Fibroblast of villous mesenchyme (primary cell): ENCODE data around the gene DNAH6. TPM values are rescaled to one million over a fixed set of nuclear protein-coding genes. Genes with fewer than 3 reads are reported as not detected.

ENCODE experiments used
- DNase-seq: peaks from one replicate; pipeline ENCODE4 v3.0.0-alpha.2; 2010; ENCODE audit warnings: low read depth
- H3K4me3 ChIP-seq: 2 replicates; pipeline ENCODE4 v1.5.1; 2011; ENCODE audit warnings: low read depth, mild to moderate bottlenecking, low read length
- total RNA-seq: library from RNA; depleted of rRNA; stranded (reverse); fragments of >200 nt; gene quantifications from 2 replicates; pipeline ENCODE4 v1.2.3, GENCODE V29; 2012
- TF ChIP-seq, protein P1 (sequence below): IDR thresholded peaks from 2 replicates; pipeline ENCODE4 v1.5.1; 2012; ENCODE audit warnings: low read depth, mild to moderate bottlenecking, low read length; ENCODE audit not compliant: insufficient read depth

The DNAH6 gene
- total RNA-seq, 1 donor = under 0.01 TPM

DNA sequence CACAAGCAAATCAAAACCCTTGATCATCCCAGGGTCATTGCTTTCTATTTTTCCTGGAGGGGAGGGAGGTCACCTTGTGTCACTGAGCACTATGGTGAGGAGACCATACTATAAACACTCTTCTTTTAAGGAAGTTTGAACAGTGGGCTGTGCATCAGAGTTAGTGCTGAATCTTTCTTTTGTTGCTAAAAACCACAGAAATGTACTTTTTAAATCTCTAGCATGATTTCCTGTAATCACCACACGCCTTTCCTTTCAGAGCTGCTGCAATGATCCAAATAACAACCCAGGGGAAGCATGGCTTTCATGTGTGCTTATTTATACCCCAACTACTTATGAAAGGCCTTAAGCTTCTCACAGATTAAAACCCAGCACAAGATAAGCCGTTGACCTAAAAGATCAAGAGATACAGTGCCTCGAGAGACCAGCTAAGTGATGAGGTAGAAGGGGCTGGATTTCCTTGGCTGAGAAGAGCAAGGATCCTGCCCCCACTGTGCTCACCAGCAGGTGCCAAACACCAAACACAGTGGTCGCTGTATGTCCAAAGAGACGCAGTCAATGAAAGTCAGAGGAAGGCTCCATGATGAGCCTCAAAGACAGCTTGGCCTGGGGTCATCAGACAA is 329.9 kb downstream of the DNAH6 start:
- H3K4me3 ChIP-seq = no peak overlapping the region
- TF ChIP-seq, protein P1, sequence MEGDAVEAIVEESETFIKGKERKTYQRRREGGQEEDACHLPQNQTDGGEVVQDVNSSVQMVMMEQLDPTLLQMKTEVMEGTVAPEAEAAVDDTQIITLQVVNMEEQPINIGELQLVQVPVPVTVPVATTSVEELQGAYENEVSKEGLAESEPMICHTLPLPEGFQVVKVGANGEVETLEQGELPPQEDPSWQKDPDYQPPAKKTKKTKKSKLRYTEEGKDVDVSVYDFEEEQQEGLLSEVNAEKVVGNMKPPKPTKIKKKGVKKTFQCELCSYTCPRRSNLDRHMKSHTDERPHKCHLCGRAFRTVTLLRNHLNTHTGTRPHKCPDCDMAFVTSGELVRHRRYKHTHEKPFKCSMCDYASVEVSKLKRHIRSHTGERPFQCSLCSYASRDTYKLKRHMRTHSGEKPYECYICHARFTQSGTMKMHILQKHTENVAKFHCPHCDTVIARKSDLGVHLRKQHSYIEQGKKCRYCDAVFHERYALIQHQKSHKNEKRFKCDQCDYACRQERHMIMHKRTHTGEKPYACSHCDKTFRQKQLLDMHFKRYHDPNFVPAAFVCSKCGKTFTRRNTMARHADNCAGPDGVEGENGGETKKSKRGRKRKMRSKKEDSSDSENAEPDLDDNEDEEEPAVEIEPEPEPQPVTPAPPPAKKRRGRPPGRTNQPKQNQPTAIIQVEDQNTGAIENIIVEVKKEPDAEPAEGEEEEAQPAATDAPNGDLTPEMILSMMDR = no peak
- peak; percentile 22 for DNase-seq

DNA sequence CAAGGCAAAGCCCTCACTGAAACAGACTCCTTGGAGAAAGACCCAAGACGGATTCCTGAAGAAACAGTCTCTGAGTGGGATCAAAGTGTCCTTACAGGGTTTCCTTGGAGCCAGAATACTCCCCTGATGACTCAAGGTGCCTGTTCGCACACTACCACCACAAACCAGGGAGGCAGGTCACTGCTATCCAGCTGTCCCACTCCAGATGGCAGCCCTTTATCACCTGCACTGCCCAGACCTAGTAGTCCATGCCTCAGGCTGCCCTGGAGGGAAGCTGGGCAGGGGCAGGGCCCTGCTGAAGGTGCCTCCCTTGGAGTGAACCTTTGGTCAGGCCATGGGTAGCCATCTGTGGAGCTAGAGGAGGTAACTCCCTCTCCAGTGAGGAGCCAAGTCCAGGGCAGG is 330.4 kb downstream of the DNAH6 start:
- TF ChIP-seq, protein P1 = no peak
- DNase-seq = no peak
- no peak overlapping the region for H3K4me3 ChIP-seq

DNA sequence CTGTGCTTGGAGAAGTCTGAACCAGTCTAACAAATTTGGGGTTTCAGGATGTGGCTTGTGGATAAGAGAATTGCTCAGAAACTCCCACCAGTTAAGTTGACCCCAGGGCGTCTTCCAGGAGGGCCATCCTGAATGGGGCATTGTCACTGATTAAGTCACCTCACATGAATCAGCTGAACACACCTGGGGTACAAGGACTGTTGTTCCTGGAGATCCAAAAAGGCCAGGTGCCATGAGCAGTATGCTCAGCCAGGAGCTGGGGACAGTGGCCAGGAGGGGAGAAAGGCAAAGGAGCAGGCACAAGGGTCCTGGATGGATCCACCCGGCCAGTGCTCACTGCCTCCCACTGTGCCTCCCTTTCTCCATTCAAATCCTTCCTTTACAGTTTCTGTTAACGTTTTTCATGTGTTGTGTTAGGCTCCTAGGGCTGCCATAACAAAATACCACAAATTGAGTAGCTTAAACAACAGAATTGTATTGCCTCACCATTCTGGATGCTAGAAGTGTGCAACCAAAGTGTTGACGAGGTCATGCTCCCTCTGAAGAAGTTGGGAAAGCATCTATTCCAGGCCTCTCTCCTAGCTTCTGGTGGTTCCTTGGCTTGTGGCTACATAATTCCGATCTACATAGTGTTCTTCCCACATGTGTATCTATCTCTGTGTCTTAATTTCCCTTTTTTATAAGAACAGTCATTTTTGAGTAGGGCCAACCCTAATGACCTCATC is 331.2 kb downstream of the DNAH6 start:
- TF ChIP-seq, protein P1 = no peak
- no peak for DNase-seq
- no peak overlapping the region for H3K4me3 ChIP-seq

DNA sequence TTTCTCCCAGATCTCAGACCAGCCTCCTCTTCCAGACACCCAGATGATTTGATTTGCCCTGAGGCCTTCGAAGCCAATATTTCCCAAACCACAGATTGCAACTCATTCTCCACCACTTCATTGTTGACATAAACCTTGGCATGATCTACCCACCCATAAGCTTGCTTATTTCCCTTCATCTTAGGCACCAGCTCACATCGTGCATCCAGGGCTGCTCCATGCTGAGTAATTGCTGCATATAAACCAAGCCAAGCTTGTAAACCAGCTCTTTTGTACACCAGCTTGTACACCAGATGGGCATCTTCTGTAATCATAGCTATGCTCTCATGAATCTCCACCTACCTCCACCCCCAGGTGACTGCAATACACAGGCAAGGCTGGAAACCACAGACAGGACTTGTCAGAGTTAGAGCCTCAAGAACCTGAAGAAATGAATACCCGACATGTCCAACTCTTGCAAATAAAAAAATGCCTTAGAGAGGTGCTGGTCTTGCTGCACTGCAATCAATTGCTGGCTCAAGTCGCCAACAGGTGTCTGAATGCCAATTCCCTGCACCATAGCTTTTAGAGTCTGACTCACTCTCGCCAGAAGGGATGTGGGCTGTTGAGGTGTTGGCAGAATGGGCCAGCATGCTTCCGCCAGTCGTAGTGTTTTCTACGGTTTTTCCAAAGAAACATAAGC is 333.1 kb downstream of the DNAH6 start:
- no peak for DNase-seq
- H3K4me3 ChIP-seq = no peak overlapping the region
- TF ChIP-seq, protein P1 = no peak

DNA sequence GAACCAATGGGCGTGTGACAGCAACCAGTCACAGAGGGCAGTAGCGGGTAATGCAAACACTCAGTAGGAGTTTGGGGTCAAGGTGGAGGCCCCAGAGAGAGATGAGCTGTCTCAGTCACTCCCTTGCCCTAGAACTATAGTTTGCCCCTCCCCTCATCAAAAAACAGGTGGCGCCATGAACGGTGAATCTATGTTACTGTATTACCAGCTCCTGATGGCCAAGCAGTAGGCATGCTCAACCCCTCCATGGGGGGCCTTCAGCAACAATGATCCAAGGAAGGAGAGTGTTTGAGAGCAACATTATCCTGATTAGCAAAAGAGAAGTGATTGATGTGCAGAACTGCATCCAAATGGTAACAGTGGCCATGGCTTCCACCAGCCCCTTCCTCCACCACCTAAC is 334.2 kb downstream of the DNAH6 start:
- no peak overlapping the region for H3K4me3 ChIP-seq
- no peak for DNase-seq
- TF ChIP-seq, protein P1 = no peak

DNA sequence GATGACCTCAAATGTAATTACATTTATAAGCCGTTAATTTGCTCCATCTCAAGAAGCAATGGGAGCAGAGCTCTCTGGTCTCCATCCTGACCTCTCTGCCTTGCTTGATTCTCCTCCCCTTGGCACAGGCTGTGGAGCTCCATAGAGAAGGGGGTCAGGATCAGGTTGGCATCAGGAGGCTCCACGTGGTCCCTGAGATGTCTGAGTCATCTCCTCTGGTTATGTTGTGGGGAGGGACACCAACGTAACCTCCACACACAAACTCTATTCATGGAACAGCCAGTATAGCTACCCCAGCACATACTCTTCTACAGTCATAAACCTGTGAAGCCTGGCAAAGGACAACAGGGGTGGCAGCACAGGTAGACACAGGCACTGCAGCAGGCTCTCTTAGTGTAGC is 335.6 kb downstream of the DNAH6 start:
- no peak overlapping the region for H3K4me3 ChIP-seq
- TF ChIP-seq, protein P1 = no peak
- no peak for DNase-seq
